AG04450 (cell line): ENCODE measurements around the gene GLTP. TPM values are rescaled to one million over a fixed set of nuclear protein-coding genes. Genes with fewer than 3 reads are reported as not detected.
"Not testable (repeated sequence)": the region's sequence is repeated elsewhere in the genome, so short reads cannot be mapped to it uniquely, and the experiment has no call there.

Experiments
- CTCF ChIA-PET: fragments of 300-600, 350-600 bp; formaldehyde crosslinking; extraction: SDS; loops from one replicate; lab custom pipeline; 2022; ENCODE audit warnings: antibody characterized with exemption, inconsistent platforms; lab: Charles Lee
- POLR2A ChIA-PET: fragments of 350-600 bp; formaldehyde crosslinking; extraction: SDS; loops from one replicate; lab custom pipeline; 2021; ENCODE audit warnings: antibody characterized with exemption, inconsistent platforms; lab: Yijun Ruan, JAX
- DNase-seq: peaks from one replicate; pipeline ENCODE4 v3.0.0-alpha.2; 2011; ENCODE audit warnings: low read depth, low spot score
- H3K27ac ChIP-seq: one replicate; pipeline ENCODE4 v1.5.1; 2012; ENCODE audit warnings: low read depth, low read length, control low read depth
- H3K27me3 ChIP-seq: one replicate; pipeline ENCODE4 v1.6.0; 2012; ENCODE audit warnings: low read length; ENCODE audit not compliant: control insufficient read depth, insufficient read depth
- H3K4me3 ChIP-seq: 2 replicates; pipeline ENCODE4 v1.5.1; 2011; ENCODE audit warnings: mild to moderate bottlenecking, low read depth, low read length, control low read depth
- H3K9me3 ChIP-seq: 2 replicates; pipeline ENCODE4 v1.5.1; 2012; ENCODE audit warnings: low read length; ENCODE audit not compliant: control insufficient read depth, insufficient read depth
- polyA plus RNA-seq: library from polyadenylated mRNA; depleted of rRNA; stranded (reverse); fragments of >200 nt; gene quantifications from 2 replicates; pipeline ENCODE4 v1.2.3, GENCODE V29; 2011
- TF ChIP-seq, protein P1 (sequence below): IDR thresholded peaks from 2 replicates; pipeline ENCODE4 v1.5.1; 2011; ENCODE audit warnings: low read depth, low read length, control low read depth, inconsistent platforms

Gene GLTP
- polyA plus RNA-seq, 1 experiment: 30.3 TPM

DNA sequence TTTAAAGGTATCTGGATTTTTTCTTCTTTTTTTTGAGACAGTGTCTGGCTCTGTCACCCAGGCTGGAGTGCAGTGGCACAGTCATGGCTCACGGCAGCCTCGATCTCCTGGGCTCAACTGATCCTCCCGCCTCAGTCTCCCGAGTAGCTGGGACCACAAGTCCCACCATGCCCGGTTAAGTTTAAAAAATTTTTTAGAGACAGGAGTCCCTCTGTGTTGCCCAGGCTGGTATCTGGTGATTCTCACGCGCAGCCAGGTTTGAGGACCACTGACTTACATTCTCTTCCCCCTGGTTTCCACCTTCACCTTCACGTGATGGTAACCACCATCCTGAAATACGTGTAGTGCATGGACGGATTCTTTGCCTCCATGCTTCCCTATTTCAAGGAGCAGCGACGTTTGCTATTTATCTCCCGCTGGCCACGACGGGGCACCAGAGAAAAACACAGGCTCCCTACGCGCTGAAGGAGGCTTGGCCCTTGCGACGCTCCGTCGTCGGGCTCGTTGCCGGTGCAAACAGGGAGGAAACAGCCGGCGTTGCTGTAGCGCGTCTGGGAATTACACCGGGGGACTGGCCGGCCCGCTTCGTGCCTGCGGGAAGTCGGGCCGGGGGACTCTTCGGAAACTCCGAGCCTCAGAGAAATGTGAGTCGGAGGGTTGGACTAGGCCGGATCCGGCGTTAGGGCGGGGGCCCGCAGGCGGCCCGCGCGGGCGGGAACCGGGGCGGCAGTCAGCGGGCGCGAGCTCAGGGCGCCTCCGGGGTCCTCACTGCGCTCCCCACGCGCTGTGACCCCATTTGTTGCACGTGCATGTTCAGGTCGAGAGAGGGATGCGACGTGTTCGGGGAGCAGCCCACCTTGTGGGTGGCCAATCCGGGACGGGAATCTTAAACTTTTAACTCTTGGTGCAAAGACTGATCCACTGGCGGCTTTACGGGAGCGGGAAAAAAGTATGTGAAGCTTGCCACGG lies 19.7 kb upstream of the GLTP start, which contains the start of gene TCHP:
TCHP (plus strand) TSS at position 492 of the 969 bp plus-strand sequence. CDS start 2,753 bp downstream, outside the sequence.
- POLR2A ChIA-PET: interaction anchor here (1.2 kb wide), 1 partner anchor 12 kb away, joined by 8 read pairs; no protein-coding TSS in a partner anchor
- peak within 1 kb of the TSS; percentile 83 for H3K4me3 ChIP-seq
- H3K27ac ChIP-seq: peak within 1 kb of the TSS; percentile 86
- DNase-seq: peak; percentile 64
- H3K27me3 ChIP-seq: no peaks in the 10 kb centered on the region
- TF ChIP-seq, protein P1, sequence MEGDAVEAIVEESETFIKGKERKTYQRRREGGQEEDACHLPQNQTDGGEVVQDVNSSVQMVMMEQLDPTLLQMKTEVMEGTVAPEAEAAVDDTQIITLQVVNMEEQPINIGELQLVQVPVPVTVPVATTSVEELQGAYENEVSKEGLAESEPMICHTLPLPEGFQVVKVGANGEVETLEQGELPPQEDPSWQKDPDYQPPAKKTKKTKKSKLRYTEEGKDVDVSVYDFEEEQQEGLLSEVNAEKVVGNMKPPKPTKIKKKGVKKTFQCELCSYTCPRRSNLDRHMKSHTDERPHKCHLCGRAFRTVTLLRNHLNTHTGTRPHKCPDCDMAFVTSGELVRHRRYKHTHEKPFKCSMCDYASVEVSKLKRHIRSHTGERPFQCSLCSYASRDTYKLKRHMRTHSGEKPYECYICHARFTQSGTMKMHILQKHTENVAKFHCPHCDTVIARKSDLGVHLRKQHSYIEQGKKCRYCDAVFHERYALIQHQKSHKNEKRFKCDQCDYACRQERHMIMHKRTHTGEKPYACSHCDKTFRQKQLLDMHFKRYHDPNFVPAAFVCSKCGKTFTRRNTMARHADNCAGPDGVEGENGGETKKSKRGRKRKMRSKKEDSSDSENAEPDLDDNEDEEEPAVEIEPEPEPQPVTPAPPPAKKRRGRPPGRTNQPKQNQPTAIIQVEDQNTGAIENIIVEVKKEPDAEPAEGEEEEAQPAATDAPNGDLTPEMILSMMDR: peak; percentile 46
- H3K9me3 ChIP-seq: no peaks in the 10 kb centered on the region; the same call in 1 of the 2 replicates
- CTCF ChIA-PET: interaction anchor here (1.6 to 2.4 kb wide), 3 partner anchors 47 to 94 kb away, joined by 5 to 10 read pairs (median 9); no protein-coding TSS in a partner anchor

DNA sequence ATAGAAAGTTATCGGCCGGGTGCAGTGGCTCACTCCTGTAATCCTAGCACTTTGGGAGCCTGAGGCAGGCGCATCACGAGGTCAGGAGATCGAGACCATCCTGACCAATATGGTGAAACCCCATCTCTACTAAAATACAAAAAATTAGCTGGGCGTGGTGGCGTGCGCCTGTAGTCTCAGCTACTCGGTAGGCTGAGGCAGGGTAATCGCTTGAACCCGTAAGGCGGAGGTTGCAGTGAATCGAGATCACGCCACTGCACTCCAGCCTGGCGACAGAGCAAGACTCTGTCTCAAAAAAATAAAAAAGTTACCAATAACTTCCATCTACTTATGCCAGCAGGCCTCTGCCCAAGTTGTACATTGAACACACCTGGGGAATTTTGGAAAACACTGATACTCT lies 19.0 kb upstream of the GLTP start:
- CTCF ChIA-PET, H3K9me3 ChIP-seq, DNase-seq, POLR2A ChIA-PET, H3K27me3 ChIP-seq: not testable (repeated sequence)
- H3K4me3 ChIP-seq: peak overlapping the region; percentile 83
- peak overlapping the region; percentile 86 for H3K27ac ChIP-seq

DNA sequence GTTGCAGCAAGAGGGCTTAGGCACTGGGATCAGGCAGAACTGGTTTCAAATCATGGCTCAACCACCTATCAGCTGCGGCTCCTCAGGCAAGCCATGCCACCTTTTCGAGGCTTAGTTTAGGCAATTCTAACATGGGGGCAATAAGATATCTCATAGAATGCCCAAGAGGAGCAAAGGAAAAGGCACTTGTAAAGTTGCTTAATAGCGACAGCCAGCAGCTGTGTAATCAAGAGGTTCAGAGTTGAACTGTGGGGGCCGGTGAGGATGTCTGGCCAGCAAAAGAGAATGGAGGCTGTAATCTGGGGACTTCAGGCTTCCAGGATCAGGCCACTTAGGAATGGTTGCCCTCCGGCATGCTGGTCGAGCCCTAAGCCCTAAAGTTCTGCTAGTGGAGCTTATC lies 16.7 kb upstream of the GLTP start:
- Histone ChIP-seq H3K4me3 (no peak overlapping the region), H3K27ac (no peak overlapping the region), H3K9me3 (no peaks in the 10 kb centered on the region; the same call in 1 of the 2 replicates), H3K27me3 (no peaks in the 10 kb centered on the region)
- no peak for DNase-seq
- TF ChIP-seq, protein P1: no peak
- ChIA-PET POLR2A (no interaction called here), CTCF (no interaction called here)

DNA sequence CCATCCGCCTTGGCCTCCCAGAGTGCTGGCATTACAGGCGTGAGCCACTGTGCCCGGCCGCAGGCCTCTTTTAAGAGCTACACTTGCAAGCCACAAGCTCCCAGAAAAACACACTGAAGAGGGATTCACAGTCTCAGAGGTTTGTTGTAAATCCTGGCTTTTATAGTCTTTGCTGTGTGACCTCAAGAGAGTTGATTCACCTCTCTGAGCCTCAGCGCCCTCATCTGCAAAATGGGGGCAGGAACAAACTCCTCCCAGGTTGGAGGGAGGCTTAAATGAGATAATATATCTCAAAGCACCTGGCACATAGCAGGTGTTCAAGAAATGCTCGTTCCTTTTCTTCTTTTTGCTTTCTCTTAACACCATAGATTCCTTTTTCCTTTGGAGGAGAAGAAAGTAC lies 15.8 kb upstream of the GLTP start:
- H3K27me3 ChIP-seq: no peaks in the 10 kb centered on the region
- ChIA-PET POLR2A (no interaction called here), CTCF (no interaction called here)
- TF ChIP-seq, protein P1: no peak
- DNase-seq: no peak
- H3K4me3 ChIP-seq: no peak overlapping the region
- no peaks in the 10 kb centered on the region; the same call in 1 of the 2 replicates for H3K9me3 ChIP-seq
- no peak overlapping the region for H3K27ac ChIP-seq

DNA sequence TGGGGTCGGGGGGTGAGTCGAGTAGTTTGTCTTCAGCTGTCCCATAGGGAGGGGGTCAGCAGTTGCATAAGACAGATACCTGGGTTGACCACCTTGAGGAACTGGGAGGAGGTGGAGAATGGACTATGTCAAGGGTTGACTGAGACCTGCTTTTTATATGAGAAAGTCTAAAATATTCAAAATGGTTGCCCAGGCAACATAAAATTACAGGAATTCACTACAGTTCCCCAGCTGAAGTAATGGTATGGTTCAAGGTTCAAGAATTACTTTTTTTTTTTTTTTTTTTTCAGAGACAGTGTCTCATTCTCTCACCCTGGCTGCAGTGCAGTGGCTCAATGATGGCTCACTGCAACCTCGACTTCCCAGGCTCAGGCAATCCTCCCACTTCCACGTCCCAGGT lies 14.6 kb upstream of the GLTP start:
- no peak overlapping the region for H3K27ac ChIP-seq
- DNase-seq: no peak
- ChIA-PET POLR2A (interaction anchor here (0.7 kb wide), 1 partner anchor 15 kb away, joined by 5 read pairs; no protein-coding TSS in a partner anchor), CTCF (interaction anchor here (0.6 to 0.7 kb wide), 2 partner anchors 41 to 326 kb away, joined by 3 to 6 read pairs; no protein-coding TSS in a partner anchor)
- H3K4me3 ChIP-seq: no peak overlapping the region
- no peaks in the 10 kb centered on the region for H3K9me3 ChIP-seq
- TF ChIP-seq, protein P1: no peak
- no peaks in the 10 kb centered on the region for H3K27me3 ChIP-seq
